ENCODE results near the gene EFNA5. TPM values are rescaled to one million over a fixed set of nuclear protein-coding genes. Genes with fewer than 3 reads are reported as not detected.

The EFNA5 gene
- total and polyA plus RNA-seq, 2 donors = 2.1 to 18.9 TPM

- H3K4me1 ChIP-seq (ENCODE audit: insufficient read depth) = no peaks in the 10 kb centered on the region
- H3K4me3 ChIP-seq (ENCODE audit: low read depth, low read length) = peak overlapping the region; percentile 52
- 57% methylated on average over 11 of the region's 11 CpGs for WGBS
- H3K27ac ChIP-seq (ENCODE audit: low read depth) = no peak overlapping the region
- no peaks in the 10 kb centered on the region for H3K36me3 ChIP-seq (ENCODE audit: insufficient read depth)
- DNase-seq (ENCODE audit: extremely low spot score) = no peak
Measured at GRCh38 chr5:107668154-107669095, 2.3 kb downstream of the EFNA5 start.

- no peak for DNase-seq (ENCODE audit: extremely low spot score)
- H3K36me3 ChIP-seq (ENCODE audit: insufficient read depth) = no peaks in the 10 kb centered on the region
- H3K4me3 ChIP-seq (ENCODE audit: low read depth, low read length) = no peak overlapping the region
- 86% methylated on average over 3 of the region's 3 CpGs for WGBS
- H3K4me1 ChIP-seq (ENCODE audit: insufficient read depth) = no peaks in the 10 kb centered on the region
- no peak overlapping the region for H3K27ac ChIP-seq (ENCODE audit: low read depth)
Measured at GRCh38 chr5:107666051-107666655, 4.6 kb downstream of the EFNA5 start.

- no peaks in the 10 kb centered on the region for H3K36me3 ChIP-seq (ENCODE audit: insufficient read depth)
- H3K4me3 ChIP-seq (ENCODE audit: low read depth, low read length) = no peak overlapping the region
- no peak overlapping the region for H3K27ac ChIP-seq (ENCODE audit: low read depth)
- no peak for DNase-seq (ENCODE audit: extremely low spot score)
- WGBS = 93% methylated on average over 2 of the region's 2 CpGs
- H3K4me1 ChIP-seq (ENCODE audit: insufficient read depth) = no peaks in the 10 kb centered on the region
Measured at GRCh38 chr5:107665036-107665570, 5.6 kb downstream of the EFNA5 start.

- H3K27ac ChIP-seq (ENCODE audit: low read depth) = no peak overlapping the region
- no peaks in the 10 kb centered on the region for H3K4me1 ChIP-seq (ENCODE audit: insufficient read depth)
- WGBS = 86% methylated on average over 1 of the region's 1 CpG
- DNase-seq (ENCODE audit: extremely low spot score) = no peak
- no peaks in the 10 kb centered on the region for H3K36me3 ChIP-seq (ENCODE audit: insufficient read depth)
- no peak overlapping the region for H3K4me3 ChIP-seq (ENCODE audit: low read depth, low read length)
Measured at GRCh38 chr5:107663697-107664096, 7.0 kb downstream of the EFNA5 start.

- Histone ChIP-seq H3K4me3 (ENCODE audit: low read depth, low read length) (no peak overlapping the region), H3K36me3 (ENCODE audit: insufficient read depth) (no peaks in the 10 kb centered on the region), H3K27ac (ENCODE audit: low read depth) (no peak overlapping the region), H3K4me1 (ENCODE audit: insufficient read depth) (no peaks in the 10 kb centered on the region)
- WGBS = 96% methylated on average over 1 of the region's 1 CpG
- DNase-seq (ENCODE audit: extremely low spot score) = no peak
Measured at GRCh38 chr5:107661650-107662044, 9.1 kb downstream of the EFNA5 start.

GRCh38 chr5:107661038-107661649, 9.6 kb downstream of the EFNA5 start:
- H3K4me1 ChIP-seq (ENCODE audit: insufficient read depth) = no peaks in the 10 kb centered on the region
- H3K4me3 ChIP-seq (ENCODE audit: low read depth, low read length) = no peak overlapping the region
- H3K27ac ChIP-seq (ENCODE audit: low read depth) = no peak overlapping the region
- no peaks in the 10 kb centered on the region for H3K36me3 ChIP-seq (ENCODE audit: insufficient read depth)
- WGBS = 90% methylated on average over 7 of the region's 7 CpGs
- no peak for DNase-seq (ENCODE audit: extremely low spot score)

- H3K4me1 ChIP-seq (ENCODE audit: insufficient read depth) = no peaks in the 10 kb centered on the region
- 91% methylated on average over 5 of the region's 5 CpGs for WGBS
- no peak for DNase-seq (ENCODE audit: extremely low spot score)
- no peak overlapping the region for H3K27ac ChIP-seq (ENCODE audit: low read depth)
- H3K36me3 ChIP-seq (ENCODE audit: insufficient read depth) = no peaks in the 10 kb centered on the region
- no peak overlapping the region for H3K4me3 ChIP-seq (ENCODE audit: low read depth, low read length)
Measured at GRCh38 chr5:107658528-107658927, 12.2 kb downstream of the EFNA5 start.

- no peaks in the 10 kb centered on the region for H3K36me3 ChIP-seq (ENCODE audit: insufficient read depth)
Measured at GRCh38 chr5:107655831-107656230, 14.9 kb downstream of the EFNA5 start.

GRCh38 chr5:107654827-107655226, 15.9 kb downstream of the EFNA5 start:
- Histone ChIP-seq H3K27ac (ENCODE audit: low read depth) (no peak overlapping the region), H3K4me3 (ENCODE audit: low read depth, low read length) (no peak overlapping the region), H3K4me1 (ENCODE audit: insufficient read depth) (no peaks in the 10 kb centered on the region), H3K36me3 (ENCODE audit: insufficient read depth) (no peaks in the 10 kb centered on the region)
- 99% methylated on average over 1 of the region's 1 CpG for WGBS
- DNase-seq (ENCODE audit: extremely low spot score) = no peak

More at GRCh38 chr5:107655831-107656230, 14.9 kb downstream of the EFNA5 start:
- no peak overlapping the region for H3K4me3 ChIP-seq (ENCODE audit: low read depth, low read length)
- WGBS = 82% methylated on average over 3 of the region's 3 CpGs
- H3K4me1 ChIP-seq (ENCODE audit: insufficient read depth) = no peaks in the 10 kb centered on the region
- no peak overlapping the region for H3K27ac ChIP-seq (ENCODE audit: low read depth)
- DNase-seq (ENCODE audit: extremely low spot score) = no peak

GRCh38 chr5:107653685-107654084, 17.1 kb downstream of the EFNA5 start:
- 69% methylated on average over 2 of the region's 2 CpGs for WGBS
- H3K27ac ChIP-seq (ENCODE audit: low read depth) = no peak overlapping the region
- no peaks in the 10 kb centered on the region for H3K4me1 ChIP-seq (ENCODE audit: insufficient read depth)

GRCh38 chr5:107652839-107653607, 17.7 kb downstream of the EFNA5 start:
- WGBS = 66% methylated on average over 4 of the region's 4 CpGs

More at GRCh38 chr5:107653685-107654084, 17.1 kb downstream of the EFNA5 start:
- no peak for DNase-seq (ENCODE audit: extremely low spot score)
- Histone ChIP-seq H3K4me3 (ENCODE audit: low read depth, low read length) (no peak overlapping the region), H3K36me3 (ENCODE audit: insufficient read depth) (no peaks in the 10 kb centered on the region)

GRCh38 chr5:107652408-107652807, 18.3 kb downstream of the EFNA5 start:
- Histone ChIP-seq H3K27ac (ENCODE audit: low read depth) (no peak overlapping the region), H3K36me3 (ENCODE audit: insufficient read depth) (no peaks in the 10 kb centered on the region), H3K4me3 (ENCODE audit: low read depth, low read length) (no peak overlapping the region), H3K4me1 (ENCODE audit: insufficient read depth) (no peaks in the 10 kb centered on the region)
- 60% methylated on average over 1 of the region's 1 CpG for WGBS
- no peak for DNase-seq (ENCODE audit: extremely low spot score)

More at GRCh38 chr5:107652839-107653607, 17.7 kb downstream of the EFNA5 start:
- no peak for DNase-seq (ENCODE audit: extremely low spot score)
- no peaks in the 10 kb centered on the region for H3K4me1 ChIP-seq (ENCODE audit: insufficient read depth)
- H3K27ac ChIP-seq (ENCODE audit: low read depth) = no peak overlapping the region
- H3K4me3 ChIP-seq (ENCODE audit: low read depth, low read length) = no peak overlapping the region
- H3K36me3 ChIP-seq (ENCODE audit: insufficient read depth) = no peaks in the 10 kb centered on the region

- 96% methylated on average over 6 of the region's 6 CpGs for WGBS
- no peaks in the 10 kb centered on the region for H3K36me3 ChIP-seq (ENCODE audit: insufficient read depth)
- no peak overlapping the region for H3K27ac ChIP-seq (ENCODE audit: low read depth)
- DNase-seq (ENCODE audit: extremely low spot score) = no peak
- no peaks in the 10 kb centered on the region for H3K4me1 ChIP-seq (ENCODE audit: insufficient read depth)
- H3K4me3 ChIP-seq (ENCODE audit: low read depth, low read length) = no peak overlapping the region
Measured at GRCh38 chr5:107651325-107651724, 19.4 kb downstream of the EFNA5 start.
